Ovary (tissue), 3 donors: ENCODE data around the gene STOML1.

Experiments used
- CTCF ChIP-seq, 3 donors: fragments of 450-650 bp in 2 of 3; fragments of 200-600 bp in 1 of 3; IDR thresholded peaks; one replicate each; pipeline versions ENCODE4 v1.5.1 to v1.8.0; 2016 to 2022; ENCODE audit warnings: antibody characterized with exemption in 3 of 3, mild to moderate bottlenecking in 1 of 3
- EP300 ChIP-seq: sonication (generic); formaldehyde crosslinking; IDR thresholded peaks from one replicate; pipeline ENCODE4 v1.6.1; 2017; ENCODE audit warnings: antibody characterized with exemption
- POLR2A ChIP-seq: fragments of 450-650 bp; IDR thresholded peaks from one replicate; pipeline ENCODE4 v1.6.1; 2017; ENCODE audit warnings: antibody characterized with exemption, mild to moderate bottlenecking, moderate library complexity
- donor health status: DM: no; HTN: no; CAD: no.

DNA sequence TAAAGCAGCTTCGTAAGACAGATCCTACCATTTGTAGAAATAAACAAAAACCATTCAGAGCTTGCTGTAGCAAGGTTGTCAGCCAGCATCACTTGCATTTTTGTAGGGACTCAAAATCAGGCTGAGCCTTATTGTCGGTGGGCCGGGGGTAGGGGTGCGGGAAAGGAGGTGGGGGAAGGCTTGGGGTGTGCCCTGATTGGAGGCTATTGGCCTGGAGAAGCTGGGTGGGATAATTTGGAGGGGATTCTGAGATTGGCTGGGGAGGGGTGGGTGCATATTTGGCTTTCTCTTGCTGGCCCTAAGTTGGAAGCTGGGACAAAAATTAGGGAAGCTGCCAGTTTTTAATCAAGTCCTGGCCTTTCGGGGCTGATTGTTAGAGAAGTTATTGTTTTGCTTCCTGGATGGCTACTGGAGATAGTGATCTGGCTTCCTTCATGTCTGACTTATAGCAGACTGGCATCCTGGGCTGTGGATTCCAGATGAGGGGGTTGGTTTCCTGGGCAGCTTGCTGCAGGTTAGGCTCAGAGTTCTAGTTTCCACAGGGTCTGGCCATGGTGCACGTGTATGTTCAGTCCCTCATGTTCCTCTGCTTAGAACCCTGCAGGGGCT, 22.8 kb downstream of the STOML1 start:
- TF ChIP-seq CTCF (IDR thresholded peaks at IDR 0.05) (no peak), POLR2A (no peak), EP300 (no peak)
